OCI-LY3 (cell line): Measurements from ENCODE around the gene NECAP2.

Experiments
- H2AFZ ChIP-seq: fragments of 200-600, 300-600 bp; shearing (Covaris generic); 2 replicates; pipeline ENCODE4 v1.6.0; 2014; ENCODE audit warnings: antibody characterized with exemption, low read depth, low read length
- H3K27ac ChIP-seq: fragments of 200-600, 300-600 bp; sonication (generic); 2 replicates; pipeline ENCODE4 v1.5.1; 2014; ENCODE audit warnings: mild to moderate bottlenecking, low read length, moderate library complexity, mixed read lengths
- H3K27me3 ChIP-seq: fragments of 200-600, 300-600 bp; sonication (generic); 2 replicates; pipeline ENCODE4 v1.6.1; 2014; ENCODE audit warnings: low read depth, low read length, mixed read lengths
- H3K36me3 ChIP-seq: fragments of 200-600, 300-600 bp; sonication (generic); replicated peaks from 2 replicates; pipeline ENCODE3; 2014; ENCODE audit warnings: low read depth, low read length, mixed read lengths
- H3K4me1 ChIP-seq: fragments of 300-600, 200-600 bp; sonication (generic); 2 replicates; pipeline ENCODE4 v1.6.1; 2014; ENCODE audit warnings: low read length, mixed read lengths
- H3K4me2 ChIP-seq: fragments of 200-600, 300-600 bp; sonication (generic); 2 replicates; pipeline ENCODE4 v1.6.1; 2014; ENCODE audit warnings: low read length, mixed read lengths
- H3K4me3 ChIP-seq: fragments of 300-600, 200-600 bp; sonication (generic); 2 replicates; pipeline ENCODE4 v1.5.1; 2014; ENCODE audit warnings: antibody characterized with exemption, mild to moderate bottlenecking, low read length, moderate library complexity
- H3K79me2 ChIP-seq: fragments of 300-600, 200-600 bp; shearing (Covaris generic); 2 replicates; pipeline ENCODE4 v1.6.1; 2014; ENCODE audit warnings: mild to moderate bottlenecking, low read length, mixed read lengths
- H3K9ac ChIP-seq: fragments of 300-600, 200-600 bp; shearing (Covaris generic); 2 replicates; pipeline ENCODE4 v1.6.0; 2014; ENCODE audit warnings: mild to moderate bottlenecking, low read length, moderate library complexity
- H3K9me3 ChIP-seq: fragments of 200-600, 300-600 bp; shearing (Covaris generic); 2 replicates; pipeline ENCODE4 v1.6.1; 2014; ENCODE audit warnings: low read length, mixed read lengths; ENCODE audit not compliant: insufficient read depth
- H4K20me1 ChIP-seq: fragments of 200-600, 300-600 bp; sonication (generic); 2 replicates; pipeline ENCODE4 v1.6.1; 2016; ENCODE audit warnings: low read length, mixed read lengths; ENCODE audit not compliant: insufficient read depth
- EZH2phosphoT487 ChIP-seq: fragments of 200-600 bp; shearing (Covaris generic); IDR thresholded peaks from 2 replicates; pipeline ENCODE4 v1.6.1; 2018; ENCODE audit warnings: antibody characterized with exemption, mixed run types, low read depth
- TF ChIP-seq, protein P1 (sequence below): fragments of 200-600, 300-600 bp; sonication (generic); IDR thresholded peaks from 2 replicates; pipeline ENCODE4 v1.5.1; 2014; ENCODE audit warnings: antibody characterized with exemption, low read length, low read depth

Gene NECAP2

DNA sequence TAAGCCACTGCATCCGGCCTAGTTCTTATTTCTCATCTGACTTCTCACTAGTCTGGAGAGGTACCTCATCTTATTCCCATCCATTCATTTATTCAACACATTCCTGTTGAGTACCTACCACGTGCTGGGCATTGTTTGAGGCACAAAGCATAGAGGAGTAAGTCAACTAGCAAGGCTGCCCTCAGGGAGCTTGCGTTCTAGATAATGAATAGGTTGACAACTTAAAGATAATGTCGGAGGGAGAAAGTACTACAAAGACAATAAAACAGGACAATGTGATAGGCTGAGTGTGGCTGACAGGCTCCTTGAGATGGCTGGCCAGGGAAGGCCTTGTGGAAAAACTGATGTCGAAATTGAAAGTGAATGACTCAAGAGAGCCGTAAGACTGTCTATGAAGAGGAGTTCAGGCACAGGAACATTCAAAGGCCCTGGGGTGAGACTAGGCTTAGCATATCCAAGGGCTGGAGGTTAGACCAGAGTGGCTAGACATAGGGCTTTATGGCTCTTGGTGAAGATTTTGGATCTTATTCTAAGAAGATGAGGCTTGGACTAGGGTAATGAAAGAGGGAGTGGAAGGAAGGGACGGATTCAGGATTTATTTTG is 21.6 kb upstream of the NECAP2 start:
- Histone ChIP-seq H3K27ac (no peak overlapping the region), H3K27me3 (no peaks in the 10 kb centered on the region), H3K4me3 (no peak overlapping the region), H4K20me1 (no peaks in the 10 kb centered on the region), H3K9me3 (no peaks in the 10 kb centered on the region), H2AFZ (no peak overlapping the region), H3K4me2 (no peak overlapping the region), H3K9ac (no peak overlapping the region), H3K79me2 (no peaks in the 10 kb centered on the region), H3K4me1 (peaks cover 16% of the 10 kb centered on the region), H3K36me3 (no peaks in the 10 kb centered on the region)
- TF ChIP-seq EZH2phosphoT487 = no peak
- TF ChIP-seq, protein P1, sequence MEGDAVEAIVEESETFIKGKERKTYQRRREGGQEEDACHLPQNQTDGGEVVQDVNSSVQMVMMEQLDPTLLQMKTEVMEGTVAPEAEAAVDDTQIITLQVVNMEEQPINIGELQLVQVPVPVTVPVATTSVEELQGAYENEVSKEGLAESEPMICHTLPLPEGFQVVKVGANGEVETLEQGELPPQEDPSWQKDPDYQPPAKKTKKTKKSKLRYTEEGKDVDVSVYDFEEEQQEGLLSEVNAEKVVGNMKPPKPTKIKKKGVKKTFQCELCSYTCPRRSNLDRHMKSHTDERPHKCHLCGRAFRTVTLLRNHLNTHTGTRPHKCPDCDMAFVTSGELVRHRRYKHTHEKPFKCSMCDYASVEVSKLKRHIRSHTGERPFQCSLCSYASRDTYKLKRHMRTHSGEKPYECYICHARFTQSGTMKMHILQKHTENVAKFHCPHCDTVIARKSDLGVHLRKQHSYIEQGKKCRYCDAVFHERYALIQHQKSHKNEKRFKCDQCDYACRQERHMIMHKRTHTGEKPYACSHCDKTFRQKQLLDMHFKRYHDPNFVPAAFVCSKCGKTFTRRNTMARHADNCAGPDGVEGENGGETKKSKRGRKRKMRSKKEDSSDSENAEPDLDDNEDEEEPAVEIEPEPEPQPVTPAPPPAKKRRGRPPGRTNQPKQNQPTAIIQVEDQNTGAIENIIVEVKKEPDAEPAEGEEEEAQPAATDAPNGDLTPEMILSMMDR = no peak

DNA sequence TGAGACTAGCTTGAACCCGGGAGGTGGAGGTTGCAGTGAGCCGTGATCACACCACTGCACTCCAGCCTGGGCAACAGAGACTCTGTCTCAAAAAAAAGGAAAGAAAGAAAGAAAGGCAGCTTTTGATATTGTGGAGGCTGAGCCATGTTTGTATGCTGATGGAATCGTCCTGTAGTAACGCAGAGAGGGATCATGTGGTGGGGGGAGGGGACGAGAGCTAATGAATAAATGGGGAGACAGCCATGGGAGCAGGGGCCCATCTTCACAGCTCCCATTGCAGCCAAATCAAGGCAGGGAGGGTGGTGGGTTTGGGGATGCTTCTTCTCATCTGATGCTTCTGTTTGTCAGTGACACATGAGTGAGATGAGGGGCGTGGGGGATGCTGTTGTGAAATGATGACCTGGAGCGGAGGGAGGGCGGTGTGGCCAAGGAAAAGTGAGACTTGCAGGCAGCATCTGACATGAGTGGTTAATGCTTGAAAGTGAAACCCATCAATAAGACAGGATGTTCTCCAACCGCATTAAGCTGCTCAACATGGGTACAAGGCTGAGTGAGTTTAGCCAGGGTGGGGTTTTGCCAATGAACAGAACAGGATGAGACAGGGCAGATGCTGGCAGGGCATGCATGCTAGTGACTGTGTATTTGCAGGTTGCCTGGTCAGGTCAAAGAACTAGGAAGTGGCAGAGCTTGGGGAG is 20.0 kb upstream of the NECAP2 start:
- Histone ChIP-seq H3K27me3 (no peaks in the 10 kb centered on the region), H3K4me1 (peaks cover 17% of the 10 kb centered on the region), H3K4me3 (peak overlapping the region; percentile 58), H3K36me3 (no peaks in the 10 kb centered on the region), H4K20me1 (no peaks in the 10 kb centered on the region), H3K9me3 (no peaks in the 10 kb centered on the region), H2AFZ (peak overlapping the region; percentile 54; the same call in 1 of the 2 replicates), H3K9ac (no peak overlapping the region), H3K27ac (no peak overlapping the region), H3K4me2 (peak overlapping the region; percentile 77), H3K79me2 (no peaks in the 10 kb centered on the region)
- TF ChIP-seq EZH2phosphoT487 = no peak
- TF ChIP-seq, protein P1 = no peak

DNA sequence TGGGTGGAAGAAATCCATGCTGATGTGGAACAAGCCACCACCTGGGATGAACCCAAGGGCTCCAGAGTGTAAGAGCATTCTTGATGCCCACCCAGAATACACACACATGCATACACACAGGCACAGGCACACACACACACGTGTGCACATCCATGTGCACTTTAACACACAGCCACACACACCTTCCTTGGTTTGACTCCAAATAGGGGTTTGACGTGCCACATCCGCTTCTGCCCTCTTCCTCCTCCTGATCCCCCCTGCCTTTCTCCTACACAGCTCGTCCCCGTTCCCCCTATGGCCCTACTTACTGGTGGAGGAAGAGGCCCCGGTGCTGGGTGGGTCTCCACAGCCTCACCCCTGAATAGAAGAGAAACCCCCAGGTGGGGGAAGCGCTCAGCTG is 19.3 kb upstream of the NECAP2 start:
- Histone ChIP-seq H3K4me1 (peaks cover 21% of the 10 kb centered on the region), H3K9me3 (no peaks in the 10 kb centered on the region), H3K79me2 (no peaks in the 10 kb centered on the region), H3K27ac (no peak overlapping the region), H3K4me2 (peak overlapping the region; percentile 77), H3K36me3 (no peaks in the 10 kb centered on the region), H2AFZ (0 out of 2 replicates have a peak overlapping the region, but pooled peaks have one; percentile 54), H3K9ac (no peak overlapping the region), H3K27me3 (no peaks in the 10 kb centered on the region), H3K4me3 (peak overlapping the region; percentile 58), H4K20me1 (no peaks in the 10 kb centered on the region)
- TF ChIP-seq, protein P1 = no peak
- no peak for TF ChIP-seq EZH2phosphoT487

DNA sequence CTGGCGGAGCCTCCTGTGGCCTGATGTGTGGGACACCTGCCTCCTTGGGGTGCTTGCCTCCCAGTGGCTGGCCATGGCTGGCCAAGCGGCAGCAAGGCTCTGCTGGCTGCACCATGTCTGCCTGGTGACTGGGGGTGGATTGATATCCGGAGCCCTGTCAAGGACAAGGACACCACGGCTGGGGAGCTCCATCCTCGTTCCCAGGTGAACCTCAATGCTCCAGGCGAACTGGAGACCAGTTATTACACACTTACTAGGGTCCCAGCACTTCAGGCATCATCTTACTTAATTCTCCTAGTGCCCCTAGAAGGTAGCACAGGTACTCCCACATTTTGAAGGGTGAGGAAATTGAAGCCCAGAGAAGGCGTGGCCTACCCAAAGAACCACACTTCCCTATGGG is 18.5 kb upstream of the NECAP2 start:
- no peaks in the 10 kb centered on the region for H3K79me2 ChIP-seq
- H3K36me3 ChIP-seq = no peaks in the 10 kb centered on the region
- peaks cover 21% of the 10 kb centered on the region for H3K4me1 ChIP-seq
- no peak for TF ChIP-seq EZH2phosphoT487
- TF ChIP-seq, protein P1 = no peak
- no peak overlapping the region for H3K4me2 ChIP-seq
- no peak overlapping the region for H2AFZ ChIP-seq
- no peaks in the 10 kb centered on the region for H4K20me1 ChIP-seq
- H3K27ac ChIP-seq = no peak overlapping the region
- H3K9ac ChIP-seq = no peak overlapping the region
- H3K27me3 ChIP-seq = no peaks in the 10 kb centered on the region
- no peaks in the 10 kb centered on the region for H3K9me3 ChIP-seq
- no peak overlapping the region for H3K4me3 ChIP-seq
